Mucosa of rectum (tissue), 2 donors: ENCODE results near the gene TIPARP.
A peak's percentile ranks its signal among the peaks of the same experiment; 100 is the strongest.

Experiments used
- H3K27ac ChIP-seq, 2 donors: one replicate each; pipeline ENCODE4 v1.7.0; 2013; ENCODE audit warnings: inconsistent platforms in 2 of 2, low read depth in 2 of 2, low read length in 2 of 2
- H3K27me3 ChIP-seq, 2 donors: one replicate each; pipeline ENCODE4 v1.7.0; 2013; ENCODE audit warnings: low read length in 2 of 2; ENCODE audit not compliant: control insufficient read depth in 2 of 2, insufficient read depth in 2 of 2
- H3K36me3 ChIP-seq, 2 donors: one replicate each; pipeline ENCODE4 v1.7.0; 2013; ENCODE audit warnings: low read length in 2 of 2; ENCODE audit not compliant: control insufficient read depth in 2 of 2, insufficient read depth in 2 of 2
- H3K4me1 ChIP-seq, 2 donors: one replicate each; pipeline ENCODE4 v1.7.0; 2013; ENCODE audit warnings: low read length in 2 of 2, mild to moderate bottlenecking in 1 of 2; ENCODE audit not compliant: control insufficient read depth in 2 of 2, insufficient read depth in 2 of 2
- H3K4me3 ChIP-seq, 2 donors: one replicate each; pipeline ENCODE4 v1.7.0; 2013; ENCODE audit warnings: low read length in 2 of 2
- H3K9ac ChIP-seq, 2 donors: one replicate each; pipeline ENCODE4 v1.7.0; 2013; ENCODE audit warnings: low read length in 2 of 2, low read depth in 1 of 2, mild to moderate bottlenecking in 1 of 2
- H3K9me3 ChIP-seq, 2 donors: one replicate each; pipeline ENCODE4 v1.7.0; 2013; ENCODE audit warnings: low read length in 2 of 2; ENCODE audit not compliant: control insufficient read depth in 2 of 2
- donor health status: healthy.
- donor health status: Normal muscosa, but diverticular disease.

TIPARP gene

GRCh38 chr3:156723182-156723619 lies 48.8 kb downstream of the TIPARP start:
- Histone ChIP-seq H3K4me1 (peaks cover 0 to 10% of the 10 kb centered on the region in 2 donors), H3K4me3 (no peak overlapping the region), H3K27me3 (no peaks in the 10 kb centered on the region), H3K9me3 (no peaks in the 10 kb centered on the region), H3K9ac (no peak overlapping the region), H3K27ac (no peak overlapping the region), H3K36me3 (no peaks in the 10 kb centered on the region)

- H3K27ac ChIP-seq = peak overlapping the region; percentile 46 to 67
- H3K27me3 ChIP-seq = no peaks in the 10 kb centered on the region
- H3K4me3 ChIP-seq = no peak overlapping the region
- H3K9me3 ChIP-seq = no peaks in the 10 kb centered on the region
- H3K9ac ChIP-seq = no peak overlapping the region
- H3K4me1 ChIP-seq = peaks cover 0 to 10% of the 10 kb centered on the region in 2 donors
- H3K36me3 ChIP-seq = no peaks in the 10 kb centered on the region
Measured at GRCh38 chr3:156725682-156726081, 51.3 kb downstream of the TIPARP start.

GRCh38 chr3:156726456-156726855 lies 52.1 kb downstream of the TIPARP start:
- H3K4me1 ChIP-seq = peaks cover 0 to 10% of the 10 kb centered on the region in 2 donors
- no peaks in the 10 kb centered on the region for H3K36me3 ChIP-seq
- H3K27me3 ChIP-seq = no peaks in the 10 kb centered on the region
- H3K27ac ChIP-seq = peak overlapping the region in 1 of 2 donors; percentile 38
- H3K9me3 ChIP-seq = no peaks in the 10 kb centered on the region
- H3K9ac ChIP-seq = no peak overlapping the region
- H3K4me3 ChIP-seq = no peak overlapping the region

- peaks cover 0 to 10% of the 10 kb centered on the region in 2 donors for H3K4me1 ChIP-seq
- H3K27ac ChIP-seq = no peak overlapping the region
- H3K9ac ChIP-seq = no peak overlapping the region
Measured at GRCh38 chr3:156727519-156728205, 53.3 kb downstream of the TIPARP start.

GRCh38 chr3:156728267-156728985 lies 54.0 kb downstream of the TIPARP start:
- Histone ChIP-seq H3K36me3 (no peaks in the 10 kb centered on the region), H3K4me3 (no peak overlapping the region), H3K4me1 (peaks cover 0 to 10% of the 10 kb centered on the region in 2 donors), H3K9me3 (no peaks in the 10 kb centered on the region), H3K27me3 (no peaks in the 10 kb centered on the region), H3K9ac (no peak overlapping the region), H3K27ac (no peak overlapping the region)

More at GRCh38 chr3:156727519-156728205, 53.3 kb downstream of the TIPARP start:
- Histone ChIP-seq H3K27me3 (no peaks in the 10 kb centered on the region), H3K36me3 (no peaks in the 10 kb centered on the region), H3K4me3 (no peak overlapping the region), H3K9me3 (no peaks in the 10 kb centered on the region)

- H3K27me3 ChIP-seq = no peaks in the 10 kb centered on the region
- H3K9me3 ChIP-seq = no peaks in the 10 kb centered on the region
- no peaks in the 10 kb centered on the region for H3K36me3 ChIP-seq
- H3K9ac ChIP-seq = no peak overlapping the region
- H3K4me1 ChIP-seq = peaks cover 0 to 10% of the 10 kb centered on the region in 2 donors
- no peak overlapping the region for H3K27ac ChIP-seq
- H3K4me3 ChIP-seq = no peak overlapping the region
Measured at GRCh38 chr3:156729460-156730179, 55.2 kb downstream of the TIPARP start.

- Histone ChIP-seq H3K27me3 (no peaks in the 10 kb centered on the region), H3K36me3 (no peaks in the 10 kb centered on the region), H3K9ac (no peak overlapping the region), H3K9me3 (no peaks in the 10 kb centered on the region), H3K27ac (no peak overlapping the region), H3K4me3 (no peak overlapping the region), H3K4me1 (no peaks in the 10 kb centered on the region)
Measured at GRCh38 chr3:156731813-156732212, 57.4 kb downstream of the TIPARP start.

- no peaks in the 10 kb centered on the region for H3K27me3 ChIP-seq
- no peaks in the 10 kb centered on the region for H3K9me3 ChIP-seq
- no peak overlapping the region for H3K9ac ChIP-seq
- no peaks in the 10 kb centered on the region for H3K36me3 ChIP-seq
- no peak overlapping the region for H3K27ac ChIP-seq
- no peak overlapping the region for H3K4me3 ChIP-seq
- no peaks in the 10 kb centered on the region for H3K4me1 ChIP-seq
Measured at GRCh38 chr3:156732261-156732660, 57.9 kb downstream of the TIPARP start.

GRCh38 chr3:156732715-156733421 lies 58.5 kb downstream of the TIPARP start:
- Histone ChIP-seq H3K9ac (no peak overlapping the region), H3K4me3 (no peak overlapping the region), H3K27ac (no peak overlapping the region), H3K27me3 (no peaks in the 10 kb centered on the region), H3K4me1 (no peaks in the 10 kb centered on the region), H3K9me3 (no peaks in the 10 kb centered on the region), H3K36me3 (no peaks in the 10 kb centered on the region)
